Epidermal melanocyte (primary cell): Measurements from ENCODE around the gene KRT75.
"Not testable (repeated sequence)": the region's sequence is repeated elsewhere in the genome, so short reads cannot be mapped to it uniquely, and the experiment has no call there.

Source experiments
- DNase-seq: peaks from one replicate; pipeline ENCODE4 v3.0.0; 2011; ENCODE audit warnings: low spot score; ENCODE audit not compliant: insufficient read length

Gene KRT75

DNA sequence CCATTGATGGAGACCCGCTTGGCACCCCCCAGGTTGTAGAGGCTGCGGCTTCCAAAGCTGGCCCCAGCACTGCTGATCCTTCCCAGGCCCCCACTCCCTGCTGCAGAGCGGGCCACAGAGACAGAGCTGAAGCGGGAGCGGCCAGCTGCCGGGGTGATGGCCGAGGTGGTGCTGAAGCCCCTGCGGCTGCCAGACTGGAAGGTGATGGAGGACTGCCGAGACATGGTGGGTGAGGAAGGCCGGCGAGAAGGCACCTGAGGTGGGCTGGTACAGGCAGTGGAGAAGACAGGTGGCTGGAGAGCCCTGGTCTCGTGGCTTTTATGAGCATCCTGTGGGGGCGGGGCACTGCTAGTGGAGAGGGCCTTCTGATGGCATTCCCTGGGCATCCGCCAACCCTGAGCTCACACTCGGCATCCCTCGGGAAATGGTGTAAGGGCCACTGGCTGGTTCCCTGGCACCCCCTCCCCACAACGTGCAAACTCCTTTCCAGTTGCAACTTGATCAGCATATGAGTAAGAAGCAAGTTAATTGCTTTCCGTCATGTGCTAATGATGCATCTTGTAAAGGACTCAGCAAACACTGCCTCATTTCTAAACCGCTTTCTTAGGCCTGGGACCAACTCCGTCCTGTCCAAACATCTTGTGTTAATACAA, at the start of gene KRT75:
KRT75 (minus strand) TSS at position 291 of the 653 bp plus-strand sequence; CDS start at position 224, 67 bp downstream.
- DNase-seq, result no peak

DNA sequence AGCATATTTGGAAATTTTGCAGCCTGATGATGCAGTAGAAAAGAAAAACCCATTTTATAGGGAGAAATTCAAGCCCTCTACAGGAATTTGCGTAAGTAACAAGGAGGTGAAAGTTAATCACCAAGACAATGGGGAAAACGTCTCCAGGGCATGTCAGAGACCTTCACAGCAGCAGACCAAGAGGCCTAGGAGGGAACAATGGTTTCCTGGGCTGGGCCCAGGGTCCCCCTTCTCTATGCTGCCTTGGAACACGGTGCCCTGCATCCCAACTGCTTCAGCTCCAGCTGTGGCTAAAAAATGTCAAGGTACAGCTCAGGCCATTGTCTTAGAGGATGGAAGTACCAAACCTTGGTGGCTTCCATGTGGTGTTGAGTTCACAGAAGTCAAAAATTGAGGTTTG, 45.9 kb upstream of the KRT75 start:
- no peak for DNase-seq

DNA sequence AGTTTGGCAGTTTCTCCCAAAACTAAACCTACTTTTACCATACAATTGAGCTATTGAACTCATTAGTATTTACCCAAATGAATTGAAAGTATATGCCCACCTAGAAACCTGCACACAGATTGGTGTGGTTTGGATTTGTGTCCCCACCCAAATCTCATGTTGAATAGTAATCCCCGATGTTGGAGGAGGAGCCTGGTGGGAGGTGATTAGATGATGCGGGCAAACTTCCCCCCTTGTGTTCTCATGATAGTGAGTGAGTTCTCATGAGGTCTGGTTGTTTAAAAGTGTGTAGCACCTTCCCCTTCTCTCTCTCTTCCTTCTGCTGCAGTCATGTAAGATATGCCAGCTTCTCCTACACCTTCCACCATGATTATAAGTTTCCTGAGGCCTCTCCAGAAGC, 43.5 kb upstream of the KRT75 start:
- DNase-seq, result no peak

DNA sequence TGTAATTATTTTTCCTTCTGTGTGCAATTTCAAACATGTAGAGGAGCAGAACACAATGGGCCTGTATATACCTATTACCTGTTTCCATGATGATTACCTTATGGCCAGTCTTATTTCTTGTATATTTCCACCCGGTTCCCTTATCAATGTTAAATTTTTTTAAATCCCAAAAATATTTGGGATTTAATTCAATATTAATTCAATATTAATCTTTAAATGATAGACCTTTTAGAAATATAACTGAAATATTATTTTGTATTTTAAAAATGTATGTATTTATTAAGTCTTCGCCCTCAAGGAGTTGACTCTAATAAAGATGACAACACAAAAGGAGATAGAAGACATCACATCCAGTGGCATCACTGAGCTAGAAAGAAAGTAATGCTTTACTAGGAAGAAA, 40.0 kb upstream of the KRT75 start:
- DNase-seq, result no peak

DNA sequence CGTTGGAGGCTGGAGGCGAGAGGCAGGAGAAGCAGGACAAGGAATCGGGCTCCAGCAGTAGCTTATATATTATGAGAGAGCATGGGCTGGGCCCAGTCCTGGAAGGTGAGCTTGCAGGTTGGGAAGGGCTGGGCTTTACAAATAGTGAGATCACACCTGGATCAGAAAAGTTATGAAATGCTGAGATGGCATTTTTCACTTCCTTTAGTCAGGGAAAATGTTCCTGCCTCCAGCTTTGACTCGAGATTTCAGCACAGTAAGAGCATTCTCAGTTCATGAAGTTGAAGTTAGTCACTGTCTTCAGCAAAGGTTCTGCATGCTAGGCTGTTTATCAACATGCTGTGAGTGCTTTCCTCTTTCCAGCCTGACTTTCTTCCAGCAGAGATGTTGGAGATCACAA, 39.6 kb upstream of the KRT75 start, which contains the start of gene KRT6C:
KRT6C (minus strand) TSS at position 38 of the 400 bp plus-strand sequence. CDS start 68 bp downstream, outside the sequence.
- DNase-seq, result no peak

DNA sequence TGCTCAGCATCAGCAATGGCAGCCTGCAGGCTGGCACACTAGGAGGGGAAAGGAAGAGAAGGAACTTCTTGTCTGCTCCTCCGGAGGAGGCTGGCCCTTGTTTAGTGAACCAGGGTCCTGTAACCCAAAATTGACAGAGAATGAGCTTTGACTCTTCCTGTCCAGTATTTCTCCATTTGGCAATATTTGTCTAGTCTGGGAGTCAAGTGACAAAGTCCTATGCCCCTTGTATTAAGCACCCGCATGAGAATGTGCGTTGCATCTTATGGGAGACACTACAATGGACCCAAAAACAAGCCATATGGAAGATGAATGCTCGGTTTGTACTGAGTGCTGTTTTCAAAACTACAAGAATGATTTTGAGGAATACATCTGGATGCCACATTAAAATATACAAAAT, 35.7 kb upstream of the KRT75 start:
- DNase-seq, result no peak

DNA sequence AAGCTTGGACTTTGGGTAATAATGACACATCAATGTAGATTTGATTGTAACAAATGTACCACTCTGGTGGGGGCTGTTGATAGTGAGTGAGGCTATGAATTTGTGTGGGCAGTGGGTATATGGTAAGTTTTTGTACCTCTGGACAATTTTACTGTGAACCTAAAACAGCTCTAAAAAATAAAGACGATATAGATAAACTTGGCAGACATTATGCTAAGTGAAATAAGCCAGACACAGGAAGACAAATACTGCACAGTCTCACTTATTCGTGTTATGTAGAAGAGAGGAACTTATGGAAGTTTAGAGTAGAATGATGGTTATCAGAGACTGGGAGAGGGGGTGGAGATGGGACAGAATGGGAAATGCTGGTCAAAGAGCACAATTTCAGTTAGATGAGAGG, 30.7 kb upstream of the KRT75 start:
- DNase-seq, result no peak

DNA sequence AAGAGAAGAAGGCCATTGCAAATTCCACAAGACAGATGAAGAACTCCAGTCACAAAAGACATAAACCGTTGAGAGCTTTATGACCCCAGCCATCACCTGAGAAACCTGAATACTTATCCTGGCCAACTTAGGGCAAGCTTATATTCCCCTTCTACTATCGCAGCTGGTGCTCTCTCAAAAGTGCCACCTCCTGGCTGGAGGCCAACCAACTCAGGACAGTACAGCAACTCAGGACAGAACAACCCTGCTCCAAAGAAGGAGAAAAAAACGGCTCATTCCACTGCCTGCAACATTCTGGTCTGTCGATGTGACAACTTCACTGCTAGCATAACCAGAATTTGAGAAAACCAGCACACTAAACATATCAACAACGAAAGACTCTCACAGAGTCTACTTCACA, 27.5 kb upstream of the KRT75 start:
- DNase-seq, result no peak

DNA sequence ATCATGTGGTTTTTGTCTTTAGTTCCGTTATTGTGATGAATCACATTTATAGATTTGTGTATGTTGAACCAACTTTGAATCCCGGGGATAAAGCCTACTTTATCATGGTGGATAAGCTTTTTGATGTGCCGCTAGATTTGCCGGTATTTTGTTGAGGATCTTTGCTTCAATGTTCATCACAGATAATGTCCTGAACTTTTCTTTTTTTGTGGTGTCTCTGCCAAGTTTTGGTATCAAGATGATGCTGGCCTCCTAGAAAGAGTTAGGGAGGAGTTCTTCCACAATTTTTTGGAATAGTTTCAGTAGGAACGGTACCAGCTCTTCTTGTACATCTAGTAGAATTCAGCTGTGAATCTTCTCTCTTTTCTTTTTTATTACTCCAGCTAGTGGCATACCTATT, 24.7 kb upstream of the KRT75 start:
- no peak for DNase-seq

DNA sequence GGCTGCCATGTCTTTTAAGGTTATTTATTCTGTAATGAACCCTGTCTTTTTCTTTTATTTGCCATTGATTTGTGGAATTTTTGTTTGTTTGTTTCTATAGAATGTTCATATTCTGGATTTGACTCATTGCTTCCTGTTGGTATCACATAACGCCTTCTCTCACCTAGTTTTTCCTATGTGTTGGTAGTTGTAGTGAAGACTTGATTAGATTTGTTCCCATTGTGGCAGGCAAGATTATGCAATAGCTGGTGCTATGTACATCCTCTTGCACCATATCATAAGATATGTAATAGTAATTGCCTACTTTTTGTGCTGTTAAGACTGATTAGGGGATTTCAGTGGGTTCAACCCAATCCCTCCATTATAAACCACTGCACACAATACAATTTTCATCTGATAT, 21.6 kb upstream of the KRT75 start:
- no peak for DNase-seq

DNA sequence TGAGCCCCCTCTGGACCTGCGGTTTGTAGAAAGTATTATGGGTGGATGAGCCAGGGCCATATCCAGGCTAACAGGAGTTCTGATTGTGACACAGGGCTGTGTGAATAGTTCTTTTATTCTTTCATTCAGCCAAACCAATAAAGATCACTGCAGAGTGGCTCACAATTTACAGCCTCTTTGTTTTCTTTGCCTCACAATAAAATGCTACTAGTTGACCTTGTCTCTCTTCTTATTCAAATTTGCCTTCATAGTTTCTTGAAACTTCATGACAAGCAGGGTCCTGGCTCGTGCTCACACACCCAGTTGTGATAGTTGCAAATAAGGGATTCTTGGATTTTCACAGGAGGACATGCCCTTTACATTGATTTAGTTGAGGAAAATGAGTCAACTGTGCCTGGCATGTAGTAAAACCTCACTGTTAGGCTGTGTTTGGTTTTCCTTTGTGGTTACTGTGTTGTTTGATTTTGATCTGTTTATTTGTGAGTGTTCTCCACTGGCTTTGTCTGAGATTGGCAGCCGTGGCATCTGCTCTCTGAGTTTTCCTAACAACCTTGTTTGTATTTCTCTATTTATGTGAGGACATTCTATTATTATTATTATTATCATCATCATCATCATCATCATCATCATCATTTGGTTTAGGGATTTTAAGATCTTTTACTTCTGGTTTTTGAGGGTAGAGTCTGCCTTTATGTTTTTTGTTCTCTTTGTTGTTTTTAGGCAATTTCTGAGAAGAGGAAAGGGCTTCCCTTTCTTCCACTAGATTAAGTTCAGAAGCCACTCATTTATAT, 20.4 kb upstream of the KRT75 start:
- no peak for DNase-seq

DNA sequence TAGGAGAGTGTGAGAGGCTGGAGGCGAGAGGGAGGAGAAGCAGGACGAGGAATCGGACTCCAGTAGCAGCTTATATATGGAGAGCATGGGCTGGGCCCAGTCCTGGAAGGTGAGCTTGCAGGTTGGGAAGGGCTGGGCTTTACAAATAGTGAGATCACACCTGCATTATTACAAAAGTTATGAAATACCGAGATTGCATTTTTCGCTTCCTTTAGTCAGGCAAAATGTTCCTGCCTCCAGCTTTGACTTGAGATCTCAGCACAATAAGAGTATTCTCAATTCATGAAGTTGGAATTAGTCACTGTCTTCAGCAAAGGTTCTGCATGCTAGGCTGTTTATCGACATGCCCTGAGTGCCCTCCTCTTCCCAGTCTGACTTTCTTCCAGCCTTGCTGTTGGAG, 17.9 kb upstream of the KRT75 start, which contains the start of gene KRT6B:
KRT6B (minus strand) TSS at position 46 of the 400 bp plus-strand sequence. CDS start 68 bp downstream, outside the sequence.
- DNase-seq, result no peak

DNA sequence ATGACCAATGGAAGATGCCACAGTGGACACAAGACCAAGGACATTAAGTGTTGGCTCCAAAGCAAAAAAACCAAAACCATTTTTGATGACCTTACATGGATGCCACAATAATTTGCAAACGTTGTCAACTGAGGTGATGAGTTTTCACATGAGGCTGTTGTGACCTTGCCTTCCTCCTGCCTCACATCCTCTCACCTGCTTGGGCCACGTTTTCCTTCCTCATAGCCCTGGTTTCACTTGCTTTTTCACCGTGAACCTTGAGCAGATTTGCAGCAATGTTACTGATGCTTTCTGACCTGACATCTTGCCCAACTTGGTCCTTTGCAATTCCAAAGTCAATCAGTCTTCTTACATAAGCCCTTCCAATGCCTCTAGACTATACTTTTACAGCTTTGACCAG, 14.1 kb upstream of the KRT75 start:
- DNase-seq, result no peak

DNA sequence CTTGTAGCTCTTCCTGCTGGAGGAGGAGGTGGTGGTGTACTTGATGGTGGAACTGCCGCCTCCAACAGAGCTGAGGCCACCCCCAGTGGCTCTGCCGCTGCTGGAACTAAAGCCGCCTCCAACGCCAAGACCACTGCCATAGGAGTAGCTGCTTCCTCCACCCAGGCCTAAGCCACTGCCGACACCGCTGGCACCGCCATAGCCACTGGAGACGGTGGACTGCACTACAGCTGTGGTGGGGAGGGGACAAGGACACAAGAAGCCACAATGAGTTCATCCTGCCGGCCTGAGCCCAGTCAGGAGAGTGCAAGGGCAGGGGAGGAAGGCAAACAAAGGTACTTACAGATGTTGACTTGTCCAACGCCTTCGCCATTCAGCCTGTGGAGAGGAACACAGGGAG, 13.0 kb upstream of the KRT75 start:
- not testable (repeated sequence) for DNase-seq

DNA sequence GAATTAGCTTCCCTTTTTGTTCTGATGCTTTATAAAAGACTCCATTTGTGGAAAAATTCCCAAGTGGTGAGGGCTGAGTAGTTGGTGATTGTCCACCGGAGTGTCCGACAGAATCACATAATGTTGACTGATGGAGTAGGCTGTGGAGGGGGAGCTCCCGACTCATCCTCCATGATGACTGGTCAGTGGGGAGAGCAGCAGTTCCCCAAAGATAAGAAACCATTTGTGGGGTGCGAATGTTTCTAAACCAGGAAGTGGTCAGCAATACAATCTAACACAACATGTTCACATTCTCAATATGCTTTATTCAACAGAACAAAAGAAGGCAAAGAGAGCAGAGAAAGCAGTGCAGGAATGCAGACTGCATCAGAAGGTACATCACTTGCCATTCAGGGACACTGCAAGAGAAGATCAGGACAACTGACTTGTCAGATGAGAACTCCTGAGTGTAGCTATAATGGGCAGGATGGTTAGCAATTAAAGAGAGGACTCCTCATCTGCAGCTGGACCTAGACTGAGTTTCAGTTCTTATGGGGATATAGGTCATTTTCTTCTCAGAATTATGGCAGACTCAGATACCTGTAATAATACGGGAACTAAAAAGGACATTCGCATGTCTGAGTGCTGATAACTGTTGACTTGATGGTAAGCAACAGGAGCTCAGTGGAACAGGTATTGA, 12.3 kb upstream of the KRT75 start:
- DNase-seq, result no peak

DNA sequence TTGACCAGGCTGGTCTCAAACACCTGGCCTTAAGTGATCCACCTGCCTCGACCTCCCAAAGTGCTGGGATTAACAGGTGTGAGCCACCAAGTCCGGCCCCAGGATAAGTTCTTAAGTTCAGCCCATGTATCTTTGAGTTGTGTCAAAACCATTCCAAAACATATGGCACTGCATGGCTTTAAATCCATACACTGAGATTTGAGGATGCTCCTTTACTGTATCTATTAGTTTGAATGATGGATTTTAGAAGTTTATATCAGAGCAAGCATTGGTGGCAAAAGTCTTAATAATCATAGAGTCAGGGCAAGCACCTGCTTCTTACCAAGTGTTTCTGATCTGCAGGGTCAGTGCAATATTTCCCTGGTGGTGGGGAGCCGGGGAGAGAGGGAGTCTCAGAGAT, 11.7 kb upstream of the KRT75 start:
- DNase-seq, result no peak

DNA sequence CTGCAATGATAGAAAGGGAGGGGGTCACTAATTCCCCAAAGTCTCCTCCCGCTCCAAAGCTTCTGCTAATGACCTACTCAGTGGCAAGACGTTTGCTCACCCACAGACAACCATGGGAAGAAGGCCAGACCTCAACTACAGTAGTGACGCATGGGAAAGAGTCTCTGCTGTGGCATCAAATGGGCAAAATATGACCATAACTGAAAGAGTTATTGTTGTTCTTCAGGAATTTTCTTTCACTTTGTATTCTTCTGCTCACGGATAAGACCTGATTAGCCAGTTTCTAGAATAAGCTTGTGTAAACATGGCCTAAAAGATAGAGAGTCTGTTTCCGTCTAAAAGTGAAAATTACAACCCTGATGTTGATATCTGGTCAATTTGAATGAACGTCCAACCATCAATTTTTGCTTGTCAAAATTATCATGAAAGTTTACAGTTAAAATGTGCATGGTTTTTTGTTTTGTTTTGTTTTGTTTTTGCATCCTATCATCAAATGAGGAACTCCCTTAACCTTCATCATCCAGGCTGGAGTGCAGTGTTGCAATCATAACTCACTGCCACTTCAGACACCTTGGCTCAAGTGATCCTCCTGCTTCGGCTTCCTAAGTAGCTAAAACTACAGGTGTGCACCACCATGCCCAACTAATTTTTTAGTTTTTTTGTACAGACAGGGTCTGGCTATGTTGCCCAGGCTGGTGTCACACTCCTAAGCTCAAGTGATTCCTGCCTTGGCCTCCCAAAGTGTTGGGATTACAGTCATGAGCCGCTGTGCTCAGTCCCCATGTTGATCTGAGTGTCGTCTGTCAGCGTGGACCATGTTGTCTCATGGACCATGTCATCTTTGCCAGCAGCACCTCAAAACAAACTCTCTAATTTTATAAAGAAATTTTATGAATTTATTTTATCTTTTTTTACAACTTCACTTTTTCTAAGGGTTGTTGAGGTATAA, 10.8 kb upstream of the KRT75 start:
- no peak for DNase-seq

DNA sequence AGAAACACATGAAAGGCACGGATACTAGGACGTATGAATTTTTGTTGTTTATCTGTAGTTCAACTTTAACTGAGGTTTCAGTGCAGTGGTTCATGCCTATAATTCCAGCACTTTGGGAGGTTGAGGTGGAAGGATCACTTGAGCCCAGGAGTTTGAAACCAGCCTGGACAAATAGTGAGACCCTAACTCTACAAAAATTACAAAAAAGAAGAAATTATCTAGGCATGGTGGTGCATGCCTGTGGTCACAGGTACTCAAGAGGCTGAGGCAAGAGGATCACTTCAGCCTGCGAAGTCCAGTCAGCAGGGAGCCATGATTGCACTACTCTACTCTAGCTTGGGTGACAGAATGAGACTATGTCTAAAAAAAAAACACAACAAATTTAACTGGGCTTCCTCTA, 9.8 kb upstream of the KRT75 start:
- DNase-seq, result no peak

DNA sequence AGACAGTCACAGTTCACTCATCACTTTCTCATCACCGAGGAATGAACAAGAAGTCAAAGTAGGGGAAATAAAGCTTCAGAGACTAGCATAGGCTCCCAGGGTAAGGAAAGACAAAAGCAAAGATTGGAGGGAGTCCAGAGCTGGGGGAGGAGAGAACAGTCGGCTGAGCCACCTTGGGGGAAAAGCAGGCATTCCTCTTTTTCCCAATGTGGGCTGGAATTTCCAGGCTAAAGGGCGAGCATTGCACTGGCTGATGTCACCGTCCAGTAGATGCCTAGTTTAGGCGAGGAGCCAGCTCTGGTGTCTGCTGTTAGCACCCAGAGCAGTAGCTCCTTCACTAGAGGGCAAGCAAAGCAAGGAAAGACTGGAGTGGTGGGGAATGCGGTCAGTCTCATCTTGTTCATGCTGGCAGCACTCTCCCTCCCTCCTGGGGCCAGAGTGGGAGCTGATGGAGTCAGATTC, 8.5 kb upstream of the KRT75 start:
- DNase-seq, result no peak

DNA sequence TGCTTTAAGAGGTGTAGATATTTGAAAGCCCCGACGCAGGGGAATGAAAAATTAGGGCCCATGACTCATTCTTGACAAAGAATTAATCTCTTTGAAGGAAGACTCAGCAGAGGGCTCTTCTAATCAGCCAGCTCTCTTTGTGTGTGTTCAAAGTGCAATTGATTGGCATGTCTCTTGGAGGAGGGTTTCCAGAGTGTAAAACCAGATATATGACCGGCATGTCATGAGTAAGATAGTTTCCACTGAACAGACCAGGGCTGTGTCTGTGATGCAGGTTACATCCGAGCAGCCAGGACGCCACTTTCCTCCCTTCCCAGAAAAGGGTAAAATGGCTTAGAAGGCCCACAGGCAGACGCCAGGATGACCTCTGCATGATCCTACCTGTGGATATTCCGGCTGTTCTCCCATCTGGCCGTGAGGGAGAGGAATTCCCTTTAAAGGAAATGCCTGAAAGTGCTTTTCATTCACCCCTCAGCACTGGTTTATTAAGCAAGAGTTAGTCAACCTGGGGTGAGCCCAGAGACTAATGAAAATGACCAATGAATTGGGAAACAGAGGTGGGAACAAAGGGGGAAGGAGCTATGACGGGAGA, 7.2 kb upstream of the KRT75 start:
- no peak for DNase-seq
